ENCODE results near the gene DAPK1.

- TF ChIP-seq CTCF (IDR thresholded peaks at IDR 0.05; ENCODE audit: low read length) (no peak), EZH2 (IDR thresholded peaks at IDR 0.05; ENCODE audit: borderline replicate concordance, low read length) (no peak)
Observed at GRCh38 chr9:87596862-87597261, 99.2 kb downstream of the DAPK1 start.

Measured in OCI-LY1 (cell line).